ENCODE data around the gene ERC1.
A peak's percentile ranks its signal among the peaks of the same experiment; 100 is the strongest.

The ERC1 gene

GRCh38 chr12:990661-991349, at the start of gene ERC1:
Gene ERC1 (plus strand): TSS chr12:991223. CDS start chr12:1027904, 36,681 bp downstream.
- peak; percentile 99 for DNase-seq (ENCODE audit: low read depth)

- no peak for DNase-seq (ENCODE audit: low read depth)
These were observed 48.0 kb upstream of the ERC1 start for GRCh38 chr12:943051-943450.

DNA sequence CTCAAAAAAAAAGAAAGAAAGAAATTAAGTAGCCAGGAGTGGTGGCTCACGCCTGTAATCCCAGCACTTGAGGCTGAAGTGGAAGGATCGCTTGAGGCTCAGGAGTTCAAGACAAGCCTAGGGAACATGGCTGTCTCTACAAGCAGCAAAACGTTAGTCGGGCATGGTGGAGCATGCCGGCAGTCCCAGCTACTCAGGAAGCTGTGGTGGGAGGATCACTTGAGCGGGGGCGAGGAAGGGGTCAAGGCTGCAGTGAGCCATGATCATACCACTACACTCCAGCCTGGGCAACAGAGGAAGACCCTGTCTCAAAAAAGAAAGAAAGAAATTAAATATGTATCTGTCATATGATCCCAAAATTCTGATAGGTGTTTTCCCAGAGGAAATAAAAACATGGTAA, 46.8 kb upstream of the ERC1 start:
- no peak for DNase-seq (ENCODE audit: low read depth)

DNA sequence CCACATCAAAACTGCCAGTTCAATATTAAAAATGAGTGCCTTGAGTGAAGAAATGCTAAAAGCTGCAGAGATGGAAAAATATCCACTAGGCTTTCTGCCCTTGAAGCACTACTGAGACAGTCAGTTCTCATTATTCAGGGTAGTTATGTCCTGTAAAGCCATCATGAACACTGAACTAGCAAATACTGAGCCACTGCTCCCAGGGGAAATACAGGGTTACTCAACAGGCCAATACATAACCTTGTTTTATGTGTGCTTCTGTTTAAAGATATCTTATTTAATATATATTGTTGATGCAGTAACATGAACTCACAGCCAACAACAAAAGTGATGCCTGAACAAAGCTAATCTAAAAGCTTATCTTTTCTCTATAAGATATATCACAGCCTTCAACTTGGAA, 44.8 kb upstream of the ERC1 start:
- no peak for DNase-seq (ENCODE audit: low read depth)

- no peak for DNase-seq (ENCODE audit: low read depth)
These were observed 44.4 kb upstream of the ERC1 start for GRCh38 chr12:946631-947030.

GRCh38 chr12:948238-948637, 42.8 kb upstream of the ERC1 start:
- no peak for DNase-seq (ENCODE audit: low read depth)

DNA sequence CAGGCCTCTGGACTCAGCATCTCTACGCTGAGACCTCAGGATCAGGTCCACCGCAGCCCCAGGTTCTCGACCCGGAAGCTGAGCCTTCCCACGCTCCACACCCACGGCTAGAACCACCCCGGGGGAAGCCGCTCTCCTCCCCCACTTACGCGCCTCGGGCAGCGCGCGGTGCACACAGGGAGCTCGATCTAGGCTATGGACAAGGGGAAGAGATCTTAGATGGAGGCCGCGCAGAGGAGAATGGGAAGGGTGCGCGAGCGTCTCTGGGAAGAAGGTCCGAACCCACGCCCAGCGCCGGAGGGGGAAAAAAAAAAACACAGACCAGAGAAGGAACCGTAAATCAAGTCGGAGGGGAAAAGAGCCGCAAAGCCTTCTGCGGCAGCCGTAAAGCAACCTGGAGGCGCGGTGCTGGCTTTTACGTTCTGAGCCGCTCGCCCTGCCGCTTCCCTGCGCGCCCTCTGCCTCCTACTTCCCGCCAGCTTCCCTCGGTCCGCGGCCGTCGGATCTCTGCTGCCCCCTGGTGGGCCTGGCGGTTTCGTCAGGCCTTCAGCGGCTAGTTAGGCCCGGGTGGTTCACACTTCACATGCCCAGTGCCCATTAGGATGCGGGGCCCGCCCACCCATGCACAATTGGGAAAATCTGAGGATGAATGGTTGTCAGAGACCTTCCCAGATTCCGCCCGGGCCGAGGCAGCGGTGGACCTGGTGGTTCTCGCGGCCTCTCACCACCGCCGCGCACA, 41.4 kb upstream of the ERC1 start, which contains the start of gene RAD52:
RAD52 (minus strand) TSS at position 242 of the 739 bp plus-strand sequence. CDS start 16,636 bp downstream, outside the sequence.
- peak; percentile 100 for DNase-seq (ENCODE audit: low read depth)

GRCh38 chr12:951176-951575, 39.8 kb upstream of the ERC1 start:
- DNase-seq (ENCODE audit: low read depth) = no peak

DNA sequence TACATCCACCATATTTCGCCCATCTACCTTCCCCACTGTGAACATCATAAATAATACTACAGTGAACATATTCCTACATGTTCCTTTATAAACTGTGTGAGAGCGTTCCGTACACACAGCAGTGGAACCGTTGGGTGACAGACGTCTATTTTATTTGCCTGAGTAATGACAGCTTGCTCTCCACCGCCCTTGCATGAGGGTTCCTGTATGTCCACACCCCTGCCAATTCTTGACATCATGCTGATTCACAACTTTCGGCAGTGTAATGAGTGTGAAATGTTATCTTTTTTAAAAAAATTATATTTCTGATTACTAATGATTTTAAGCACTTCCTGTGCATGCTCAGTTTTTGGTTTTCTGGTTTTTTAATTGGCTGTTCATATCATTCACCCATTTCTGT, 37.2 kb upstream of the ERC1 start:
- DNase-seq (ENCODE audit: low read depth) = peak; percentile 82

DNA sequence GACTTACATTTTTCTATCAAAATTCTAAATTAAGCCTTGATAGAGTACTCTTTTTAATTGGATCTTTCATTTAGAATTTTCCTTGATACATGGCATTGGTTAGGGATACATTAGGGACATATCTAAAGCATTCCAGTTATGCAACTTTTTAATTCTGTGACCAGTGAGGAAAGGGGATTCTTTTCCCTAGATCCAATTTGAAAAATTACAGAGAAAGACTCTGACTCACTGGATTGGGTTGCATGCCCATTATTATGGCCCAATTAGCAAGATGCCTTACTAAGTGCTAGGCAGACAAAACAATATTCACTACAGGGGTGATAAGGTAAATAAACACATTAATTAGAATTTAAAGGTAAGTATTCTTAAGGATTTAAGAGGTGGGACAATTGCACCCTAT, 36.3 kb upstream of the ERC1 start:
- DNase-seq (ENCODE audit: low read depth) = no peak

GRCh38 chr12:955939-956338, 35.1 kb upstream of the ERC1 start:
- no peak for DNase-seq (ENCODE audit: low read depth)

DNA sequence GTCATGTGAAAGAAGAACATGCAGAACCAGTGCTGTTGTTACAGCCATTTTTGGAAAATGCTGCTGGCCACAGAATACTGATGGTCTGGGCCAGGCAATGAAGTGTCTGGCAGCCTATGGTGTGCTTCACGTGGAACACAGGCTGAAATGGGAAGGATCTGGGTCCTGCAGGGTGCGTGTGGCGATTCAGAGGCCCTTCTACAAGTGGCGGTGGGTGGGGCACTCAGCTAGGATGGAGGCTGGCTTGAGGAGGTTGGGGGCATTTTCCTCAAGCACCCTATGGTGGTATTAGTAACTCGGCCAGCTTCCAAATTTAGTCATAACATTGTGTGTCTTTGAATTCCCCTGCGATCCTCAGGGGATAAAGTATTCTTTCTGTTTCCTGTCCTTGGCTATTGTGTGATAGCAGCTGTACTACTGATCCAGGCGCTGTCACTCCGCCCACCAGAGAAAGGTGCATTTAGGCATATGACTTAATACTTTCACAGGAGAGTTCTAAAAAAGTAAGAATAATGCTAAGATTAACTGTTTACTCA, 32.4 kb upstream of the ERC1 start:
- DNase-seq (ENCODE audit: low read depth) = no peak

- DNase-seq (ENCODE audit: low read depth) = no peak
These were observed 24.3 kb upstream of the ERC1 start for GRCh38 chr12:966724-967123.

- DNase-seq (ENCODE audit: low read depth) = no peak
These were observed 23.4 kb upstream of the ERC1 start for GRCh38 chr12:967641-968040.

GRCh38 chr12:968545-968944, 22.5 kb upstream of the ERC1 start:
- no peak for DNase-seq (ENCODE audit: low read depth)

DNA sequence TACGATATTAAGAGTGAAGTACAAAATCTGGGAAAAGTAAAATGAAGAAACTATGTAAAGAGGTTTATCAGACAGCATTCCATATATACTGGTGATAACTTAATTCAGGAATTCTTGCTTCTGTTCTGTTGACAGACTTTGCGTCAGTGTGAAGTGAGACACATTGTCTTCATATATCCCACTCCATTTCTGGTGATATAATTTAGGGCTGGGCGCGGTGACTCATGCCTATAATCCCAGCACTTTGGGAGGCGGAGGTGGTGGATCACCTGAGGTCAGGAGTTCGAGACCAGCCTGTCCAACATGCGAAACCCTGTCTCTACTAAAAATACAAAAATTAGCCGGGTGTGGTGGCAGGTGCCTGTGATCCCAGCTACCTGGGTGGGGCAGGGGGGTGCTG, 21.2 kb upstream of the ERC1 start:
- DNase-seq (ENCODE audit: low read depth) = no peak

- no peak for DNase-seq (ENCODE audit: low read depth)
These were observed 19.0 kb upstream of the ERC1 start for GRCh38 chr12:971991-972390.

DNA sequence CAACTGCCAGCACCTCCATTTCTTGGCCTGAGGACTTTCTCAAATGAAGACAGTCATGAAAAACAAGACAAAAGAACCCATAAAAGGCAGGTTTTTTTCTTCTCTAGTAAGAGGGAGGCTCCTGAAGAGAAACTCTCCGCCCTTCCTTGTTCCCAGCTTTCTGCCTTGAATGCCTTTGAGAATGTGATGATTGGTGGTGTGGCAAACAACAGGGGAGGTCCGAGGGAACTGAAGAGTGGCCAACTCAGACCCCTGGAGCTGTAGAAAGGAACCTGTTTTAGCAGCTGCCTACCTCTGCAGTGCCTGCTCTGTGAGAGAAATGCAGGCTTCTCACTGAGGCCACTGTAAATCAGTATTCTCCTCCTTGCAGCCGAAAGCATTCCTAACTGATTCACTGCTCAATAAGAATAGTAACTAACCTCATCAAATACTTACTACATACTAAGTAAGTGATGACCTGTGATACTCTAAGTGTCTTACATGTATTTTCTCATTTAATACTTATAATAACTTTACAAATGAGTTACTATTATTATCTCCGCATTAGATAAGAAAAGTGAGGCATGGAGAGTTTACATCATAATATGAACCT, 16.7 kb upstream of the ERC1 start:
- DNase-seq (ENCODE audit: low read depth) = no peak

- no peak for DNase-seq (ENCODE audit: low read depth)
These were observed 14.4 kb upstream of the ERC1 start for GRCh38 chr12:976644-977043.

DNA sequence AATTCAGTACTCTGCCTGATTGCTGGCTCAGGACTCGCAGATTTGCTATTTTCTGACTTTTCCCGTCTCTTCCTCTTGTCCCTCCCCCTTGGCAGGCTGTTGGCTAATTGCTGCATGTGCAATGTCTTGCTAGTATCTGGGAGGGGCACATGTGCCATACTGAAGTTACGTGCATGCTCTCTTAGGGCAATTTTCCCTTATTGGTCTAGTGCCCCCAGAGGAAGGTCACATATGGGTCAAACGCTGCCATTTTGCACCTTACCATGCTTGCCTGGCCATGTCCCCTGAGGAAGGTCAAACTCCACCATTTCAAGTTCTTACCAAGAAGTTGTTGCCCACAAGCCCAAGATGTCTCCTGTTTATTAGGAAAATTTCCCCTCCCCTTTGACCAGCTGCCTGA, 13.9 kb upstream of the ERC1 start:
- DNase-seq (ENCODE audit: low read depth) = no peak

- DNase-seq (ENCODE audit: low read depth) = no peak
These were observed 11.7 kb upstream of the ERC1 start for GRCh38 chr12:979349-979748.

DNA sequence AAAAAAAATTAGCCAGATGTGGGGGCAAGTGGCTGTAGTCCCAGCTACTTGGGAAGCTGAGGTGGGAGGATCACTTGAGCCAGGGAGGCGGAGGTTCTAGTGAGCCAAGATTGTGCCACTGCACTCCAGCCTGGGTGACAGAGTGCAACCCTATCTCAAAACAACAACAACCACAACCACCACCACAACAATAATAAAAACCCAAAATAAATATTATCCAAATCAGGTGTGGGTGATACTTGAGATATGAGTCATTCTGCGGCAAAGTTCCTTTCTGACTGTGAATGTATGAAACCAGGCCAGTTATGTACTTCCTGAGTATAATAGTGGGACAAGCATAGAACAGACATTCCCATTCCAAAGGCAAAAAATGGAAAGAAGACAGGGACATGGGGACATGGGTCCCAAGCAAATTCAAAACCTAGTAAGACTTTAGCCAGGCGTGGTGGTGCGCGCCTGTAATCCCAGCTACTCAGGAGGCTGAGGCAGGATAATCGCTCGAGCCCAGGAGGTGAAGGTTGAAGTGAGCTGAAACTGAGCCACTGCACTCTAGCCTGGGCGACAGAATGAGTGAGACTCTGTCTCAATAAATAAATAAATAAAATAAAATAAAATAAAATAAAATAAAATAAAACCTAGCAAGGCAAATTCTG, 9.7 kb upstream of the ERC1 start:
- no peak for DNase-seq (ENCODE audit: low read depth)

Data from HS-27A (cell line).